PC-3 (cell line): ENCODE data around the gene AGAP1. TPM values are rescaled to one million over a fixed set of nuclear protein-coding genes. Genes with fewer than 3 reads are reported as not detected.

Experiments used
- ATAC-seq: fragments of 200-7000 bp; cut with Tn5 transposase; 2 replicates; pipeline ENCODE4 v1.9.1; 2020; ENCODE audit warnings: mild to moderate bottlenecking, moderate library complexity
- BruUV-seq: library from RNA; stranded (reverse); fragments of 400-500 nt; replicated peaks from 2 replicates; lab custom pipeline; 2021; lab: Mats Ljungman, UMichigan
- CTCF ChIA-PET: fragments of 300-600 bp; sonication (Branson Sonifier 250); formaldehyde crosslinking; loops from one replicate; lab custom pipeline; 2022; ENCODE audit warnings: antibody characterized with exemption; lab: Charles Lee
- POLR2A ChIA-PET: fragments of 300-600 bp; sonication (Branson Sonifier 250); formaldehyde crosslinking; loops from one replicate; lab custom pipeline; 2022; ENCODE audit warnings: antibody characterized with exemption; ENCODE audit not compliant: unreplicated experiment; lab: Charles Lee
- DNase-seq: peaks from one replicate; pipeline ENCODE4 v3.0.0-alpha.2; 2015
- H2AFZ ChIP-seq: fragments of 300-600 bp; sonication (generic); 2 replicates; pipeline ENCODE4 v1.6.0; 2016; ENCODE audit warnings: antibody characterized with exemption, low read length
- H3F3A ChIP-seq: fragments of 300-600 bp; sonication (generic); one replicate; pipeline ENCODE4 v1.6.0; 2017; ENCODE audit warnings: antibody characterized with exemption, low read length, control low read depth, mild to moderate bottlenecking; ENCODE audit not compliant: unreplicated experiment
- H3K27ac ChIP-seq: fragments of 300-600 bp; sonication (generic); 2 replicates; pipeline ENCODE4 v1.5.1; 2016; ENCODE audit warnings: mild to moderate bottlenecking, low read length
- H3K27me3 ChIP-seq: fragments of 300-600 bp; sonication (generic); 2 replicates; pipeline ENCODE4 v1.6.1; 2016; ENCODE audit warnings: low read length, mixed read lengths
- H3K36me3 ChIP-seq: fragments of 300-600 bp; sonication (generic); 2 replicates; pipeline ENCODE4 v1.6.1; 2016; ENCODE audit warnings: low read depth, mixed run types, low read length, mixed read lengths
- H3K4me1 ChIP-seq: fragments of 300-600 bp; sonication (generic); 2 replicates; pipeline ENCODE4 v1.5.1; 2016; ENCODE audit warnings: low read length; ENCODE audit not compliant: insufficient read depth
- H3K4me2 ChIP-seq: fragments of 300-600 bp; sonication (generic); 2 replicates; pipeline ENCODE4 v1.6.0; 2016; ENCODE audit warnings: low read length
- H3K4me3 ChIP-seq: fragments of 300-600 bp; sonication (generic); 2 replicates; pipeline ENCODE4 v1.5.1; 2016; ENCODE audit warnings: mild to moderate bottlenecking, low read length, mixed read lengths
- H3K79me2 ChIP-seq: fragments of 300-600 bp; sonication (generic); 2 replicates; pipeline ENCODE4 v1.6.1; 2017; ENCODE audit warnings: low read length, mixed read lengths
- H3K9ac ChIP-seq: fragments of 300-600 bp; sonication (generic); 2 replicates; pipeline ENCODE4 v1.6.0; 2016; ENCODE audit warnings: mild to moderate bottlenecking, low read length
- H3K9me2 ChIP-seq: fragments of 300-600 bp; sonication (generic); replicated peaks from 2 replicates; pipeline ENCODE4 v1.6.1; 2016; ENCODE audit warnings: mixed run types, low read length, mixed read lengths
- H3K9me3 ChIP-seq: fragments of 300-600 bp; sonication (generic); 2 replicates; pipeline ENCODE4 v1.6.1; 2016; ENCODE audit warnings: low read length, mixed read lengths
- H4K20me1 ChIP-seq: fragments of 300-600 bp; sonication (generic); 2 replicates; pipeline ENCODE4 v1.6.1; 2016; ENCODE audit warnings: low read length, mixed read lengths
- EZH2 ChIP-seq: fragments of 300-600 bp; sonication (generic); IDR thresholded peaks from one replicate; pipeline ENCODE4 v1.6.1; 2017; ENCODE audit warnings: antibody characterized with exemption, mild to moderate bottlenecking, low read length; ENCODE audit not compliant: unreplicated experiment
- EZH2phosphoT487 ChIP-seq: fragments of 300-600 bp; sonication (generic); IDR thresholded peaks from 2 replicates; pipeline ENCODE4 v1.6.1; 2018; ENCODE audit warnings: mild to moderate bottlenecking, antibody characterized with exemption, low read length, borderline replicate concordance
- intact Hi-C: fragments of 100-400 bp; cut with micrococcal nuclease; formaldehyde crosslinking; loops from 2 replicates; pipeline ENCODE4 v1.9.0; 2023
- total RNA-seq: library from RNA; depleted of rRNA; stranded (reverse); fragments of >200 nt; gene quantifications from 2 replicates; pipeline ENCODE4 v1.2.3, GENCODE V29; 2014
- TF ChIP-seq, protein P1 (sequence below): fragments of 300-600 bp; sonication (generic); conservative IDR thresholded peaks from 2 replicates; pipeline ENCODE4 v1.5.1; 2017; ENCODE audit warnings: antibody characterized with exemption, low read depth, mild to moderate bottlenecking, low read length

The AGAP1 gene
- total RNA-seq, 1 experiment from 2014 or later, result 31.0 TPM

GRCh38 chr2:235675678-235676535, 182.1 kb downstream of the AGAP1 start:
- ChIA-PET CTCF (interaction anchor here (0.6 to 1.7 kb wide), 2 partner anchors 65 to 70 kb away, joined by 4 to 13 read pairs; no protein-coding TSS in a partner anchor), POLR2A (no interaction called here)
- DNase-seq (peak; percentile 42), ATAC-seq (peak; percentile 70)
- no peak overlapping the region for H3K4me3 ChIP-seq
- BruUV-seq, result no TSS peak
- H3F3A ChIP-seq, result no peaks in the 10 kb centered on the region
- no peaks in the 10 kb centered on the region for H3K27me3 ChIP-seq
- H3K9me3 ChIP-seq, result no peaks in the 10 kb centered on the region
- H4K20me1 ChIP-seq, result peaks cover 62% of the 10 kb centered on the region
- no peaks in the 10 kb centered on the region for H3K36me3 ChIP-seq
- TF ChIP-seq EZH2 (no peak), EZH2phosphoT487 (no peak)
- TF ChIP-seq, protein P1, sequence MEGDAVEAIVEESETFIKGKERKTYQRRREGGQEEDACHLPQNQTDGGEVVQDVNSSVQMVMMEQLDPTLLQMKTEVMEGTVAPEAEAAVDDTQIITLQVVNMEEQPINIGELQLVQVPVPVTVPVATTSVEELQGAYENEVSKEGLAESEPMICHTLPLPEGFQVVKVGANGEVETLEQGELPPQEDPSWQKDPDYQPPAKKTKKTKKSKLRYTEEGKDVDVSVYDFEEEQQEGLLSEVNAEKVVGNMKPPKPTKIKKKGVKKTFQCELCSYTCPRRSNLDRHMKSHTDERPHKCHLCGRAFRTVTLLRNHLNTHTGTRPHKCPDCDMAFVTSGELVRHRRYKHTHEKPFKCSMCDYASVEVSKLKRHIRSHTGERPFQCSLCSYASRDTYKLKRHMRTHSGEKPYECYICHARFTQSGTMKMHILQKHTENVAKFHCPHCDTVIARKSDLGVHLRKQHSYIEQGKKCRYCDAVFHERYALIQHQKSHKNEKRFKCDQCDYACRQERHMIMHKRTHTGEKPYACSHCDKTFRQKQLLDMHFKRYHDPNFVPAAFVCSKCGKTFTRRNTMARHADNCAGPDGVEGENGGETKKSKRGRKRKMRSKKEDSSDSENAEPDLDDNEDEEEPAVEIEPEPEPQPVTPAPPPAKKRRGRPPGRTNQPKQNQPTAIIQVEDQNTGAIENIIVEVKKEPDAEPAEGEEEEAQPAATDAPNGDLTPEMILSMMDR, result peak; percentile 51
- H3K79me2 ChIP-seq, result peaks cover 99% of the 10 kb centered on the region
- intact Hi-C loops, result loop anchor here (2.0 kb wide), 1 partner anchor 71 kb away; no protein-coding TSS in a partner anchor
- H3K9me2 ChIP-seq, result no peaks in the 10 kb centered on the region
- H3K9ac ChIP-seq, result no peak overlapping the region
- H2AFZ ChIP-seq, result no peak overlapping the region
- peak overlapping the region; percentile 29 for H3K4me2 ChIP-seq
- H3K4me1 ChIP-seq, result peaks cover 50% of the 10 kb centered on the region
- H3K27ac ChIP-seq, result no peak overlapping the region

GRCh38 chr2:235676536-235676799, 182.6 kb downstream of the AGAP1 start:
- Histone ChIP-seq H4K20me1 (peaks cover 57% of the 10 kb centered on the region), H2AFZ (no peak overlapping the region), H3K9me3 (no peaks in the 10 kb centered on the region), H3K36me3 (no peaks in the 10 kb centered on the region), H3K4me2 (peak overlapping the region; percentile 29), H3K9ac (no peak overlapping the region), H3F3A (no peaks in the 10 kb centered on the region), H3K79me2 (peaks cover 99% of the 10 kb centered on the region), H3K9me2 (no peaks in the 10 kb centered on the region), H3K27ac (no peak overlapping the region), H3K4me1 (peaks cover 44% of the 10 kb centered on the region), H3K27me3 (no peaks in the 10 kb centered on the region), H3K4me3 (no peak overlapping the region)
- intact Hi-C loops, result loop anchor here (2.0 kb wide), 1 partner anchor 70 kb away; no protein-coding TSS in a partner anchor
- no peak for TF ChIP-seq EZH2
- no peak for TF ChIP-seq EZH2phosphoT487
- TF ChIP-seq, protein P1, result no peak
- POLR2A ChIA-PET, result no interaction called here
- CTCF ChIA-PET, result interaction anchor here (0.6 to 1.7 kb wide), 2 partner anchors 64 to 70 kb away, joined by 4 to 13 read pairs; no protein-coding TSS in a partner anchor
- no TSS peak for BruUV-seq
- no peak for DNase-seq
- ATAC-seq, result peak; percentile 51
